ENCODE measurements around the gene TBX6. TPM values are rescaled to one million over a fixed set of nuclear protein-coding genes. Genes with fewer than 3 reads are reported as not detected.

Gene TBX6
- total RNA-seq, 2 donors from 2014 or later: 3.0 to 6.3 TPM

DNA sequence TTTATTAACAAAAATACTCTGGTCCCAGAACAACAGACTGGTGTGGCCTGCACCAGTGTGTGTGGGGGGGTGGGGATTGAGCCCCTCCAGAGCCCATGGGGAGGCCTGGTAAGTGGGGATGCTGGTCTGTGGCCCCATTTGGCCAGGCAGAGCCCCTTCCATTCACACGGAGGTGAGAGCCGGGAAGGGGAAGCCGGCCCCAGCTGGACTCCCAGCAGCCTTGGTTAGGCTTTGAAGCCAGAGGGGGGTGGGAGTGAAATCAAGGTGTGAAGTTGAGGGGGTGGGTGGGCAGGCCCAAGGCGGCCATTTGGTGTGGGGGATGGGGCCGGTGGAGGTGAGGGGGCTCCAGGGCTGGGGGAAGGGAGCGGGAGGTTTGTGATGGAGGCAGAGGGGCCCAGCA, 5.9 kb downstream of the TBX6 start:
- H3K27me3 Mint-ChIP-seq (ENCODE audit: insufficient read depth): no peaks in the 10 kb centered on the region
- Histone ChIP-seq H3K9me3 (ENCODE audit: control insufficient read depth, low read length) (no peaks in the 10 kb centered on the region), H3K27me3 (ENCODE audit: control insufficient read depth, insufficient read depth, low read length, poor library complexity, severe bottlenecking) (no peaks in the 10 kb centered on the region), H3K9ac (ENCODE audit: extremely low read depth, low read length, poor library complexity, severe bottlenecking) (no peak overlapping the region), H3K36me3 (ENCODE audit: control insufficient read depth, insufficient read depth, low read length) (peaks cover 52% of the 10 kb centered on the region), H3K27ac (ENCODE audit: low read depth, low read length) (no peak overlapping the region), H3K4me1 (ENCODE audit: control insufficient read depth, insufficient read depth, low read length) (peaks cover 6% of the 10 kb centered on the region), H3K4me3 (ENCODE audit: low read length) (no peak overlapping the region)
- H3K27ac Mint-ChIP-seq: no peak overlapping the region
- H3K4me1 Mint-ChIP-seq: no peaks in the 10 kb centered on the region
- WGBS, 2 experiments (ENCODE audit: insufficient coverage in 1 of 2, insufficient read length in 1 of 2): 73 to 88% methylated on average over 3 to 6 of the region's 6 CpGs
- peaks cover 49% of the 10 kb centered on the region for H3K36me3 Mint-ChIP-seq (ENCODE audit: low read depth)
- TF ChIP-seq, protein P1, sequence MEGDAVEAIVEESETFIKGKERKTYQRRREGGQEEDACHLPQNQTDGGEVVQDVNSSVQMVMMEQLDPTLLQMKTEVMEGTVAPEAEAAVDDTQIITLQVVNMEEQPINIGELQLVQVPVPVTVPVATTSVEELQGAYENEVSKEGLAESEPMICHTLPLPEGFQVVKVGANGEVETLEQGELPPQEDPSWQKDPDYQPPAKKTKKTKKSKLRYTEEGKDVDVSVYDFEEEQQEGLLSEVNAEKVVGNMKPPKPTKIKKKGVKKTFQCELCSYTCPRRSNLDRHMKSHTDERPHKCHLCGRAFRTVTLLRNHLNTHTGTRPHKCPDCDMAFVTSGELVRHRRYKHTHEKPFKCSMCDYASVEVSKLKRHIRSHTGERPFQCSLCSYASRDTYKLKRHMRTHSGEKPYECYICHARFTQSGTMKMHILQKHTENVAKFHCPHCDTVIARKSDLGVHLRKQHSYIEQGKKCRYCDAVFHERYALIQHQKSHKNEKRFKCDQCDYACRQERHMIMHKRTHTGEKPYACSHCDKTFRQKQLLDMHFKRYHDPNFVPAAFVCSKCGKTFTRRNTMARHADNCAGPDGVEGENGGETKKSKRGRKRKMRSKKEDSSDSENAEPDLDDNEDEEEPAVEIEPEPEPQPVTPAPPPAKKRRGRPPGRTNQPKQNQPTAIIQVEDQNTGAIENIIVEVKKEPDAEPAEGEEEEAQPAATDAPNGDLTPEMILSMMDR (conservative IDR thresholded peaks at IDR 0.05): no peak
- H3K9me3 Mint-ChIP-seq: no peaks in the 10 kb centered on the region
- H3K4me3 Mint-ChIP-seq: no peak overlapping the region
- DNase-seq: peak; percentile 70

DNA sequence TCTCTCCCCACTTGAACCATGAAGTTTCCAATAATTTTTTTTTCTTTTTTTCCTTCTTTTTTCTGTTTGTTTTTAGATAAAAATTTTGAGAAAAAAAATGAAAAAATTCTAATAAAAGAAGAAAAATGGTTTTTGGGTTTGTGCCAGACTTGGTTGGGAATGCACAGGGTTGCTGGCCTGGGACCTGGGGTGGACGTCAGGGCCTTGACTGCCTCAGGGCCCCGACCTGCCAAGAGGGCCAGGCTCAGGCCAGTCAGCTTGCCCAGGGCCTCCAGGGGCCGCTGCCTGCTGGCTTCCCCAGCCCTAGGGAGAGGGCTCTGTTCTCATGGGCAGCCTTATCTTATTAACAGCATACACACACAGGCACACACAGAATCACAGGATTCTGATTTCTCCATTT, 6.5 kb downstream of the TBX6 start:
- Histone ChIP-seq H3K9me3 (ENCODE audit: control insufficient read depth, low read length) (no peaks in the 10 kb centered on the region), H3K27me3 (ENCODE audit: control insufficient read depth, insufficient read depth, low read length, poor library complexity, severe bottlenecking) (no peaks in the 10 kb centered on the region), H3K4me3 (ENCODE audit: low read length) (no peak overlapping the region), H3K36me3 (ENCODE audit: control insufficient read depth, insufficient read depth, low read length) (peaks cover 58% of the 10 kb centered on the region), H3K27ac (ENCODE audit: low read depth, low read length) (no peak overlapping the region), H3K4me1 (ENCODE audit: control insufficient read depth, insufficient read depth, low read length) (peaks cover 6% of the 10 kb centered on the region), H3K9ac (ENCODE audit: extremely low read depth, low read length, poor library complexity, severe bottlenecking) (no peak overlapping the region)
- WGBS, 2 experiments (ENCODE audit: insufficient coverage in 1 of 2, insufficient read length in 1 of 2): 88% methylated on average over 3 of the region's 3 CpGs; no CpG with 5 or more reads in 1 of the 2 experiments
- H3K27ac Mint-ChIP-seq: no peak overlapping the region
- no peak overlapping the region for H3K4me3 Mint-ChIP-seq
- H3K27me3 Mint-ChIP-seq (ENCODE audit: insufficient read depth): no peaks in the 10 kb centered on the region
- no peaks in the 10 kb centered on the region for H3K9me3 Mint-ChIP-seq
- no peaks in the 10 kb centered on the region for H3K4me1 Mint-ChIP-seq
- TF ChIP-seq, protein P1 (conservative IDR thresholded peaks at IDR 0.05): no peak
- no peak for DNase-seq
- peaks cover 52% of the 10 kb centered on the region for H3K36me3 Mint-ChIP-seq (ENCODE audit: low read depth)

DNA sequence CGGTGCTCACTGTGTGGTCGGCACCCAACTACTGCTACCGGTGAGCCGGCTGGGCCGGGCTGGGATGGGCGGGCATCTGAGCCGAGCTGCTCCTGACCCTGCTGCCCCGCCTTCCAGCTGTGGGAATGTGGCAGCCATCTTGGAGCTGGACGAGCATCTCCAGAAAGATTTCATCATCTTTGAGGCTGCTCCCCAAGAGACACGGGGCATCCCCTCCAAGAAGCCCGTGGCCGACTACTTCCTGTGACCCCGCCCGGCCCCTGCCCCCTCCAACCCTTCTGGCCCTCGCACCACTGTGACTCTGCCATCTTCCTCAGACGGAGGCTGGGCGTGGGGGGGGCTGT, 6.9 kb downstream of the TBX6 start:
- H3K27ac ChIP-seq (ENCODE audit: low read depth, low read length): no peak overlapping the region
- H3K36me3 ChIP-seq (ENCODE audit: control insufficient read depth, insufficient read depth, low read length): peaks cover 62% of the 10 kb centered on the region
- TF ChIP-seq, protein P1 (conservative IDR thresholded peaks at IDR 0.05): no peak
- Mint-ChIP-seq H3K27me3 (ENCODE audit: insufficient read depth) (no peaks in the 10 kb centered on the region), H3K4me3 (no peak overlapping the region), H3K9me3 (no peaks in the 10 kb centered on the region), H3K27ac (no peak overlapping the region), H3K4me1 (no peaks in the 10 kb centered on the region), H3K36me3 (ENCODE audit: low read depth) (peaks cover 55% of the 10 kb centered on the region)
- DNase-seq: no peak
- H3K27me3 ChIP-seq (ENCODE audit: control insufficient read depth, insufficient read depth, low read length, poor library complexity, severe bottlenecking): no peaks in the 10 kb centered on the region
- H3K9ac ChIP-seq (ENCODE audit: extremely low read depth, low read length, poor library complexity, severe bottlenecking): no peak overlapping the region
- peaks cover 6% of the 10 kb centered on the region for H3K4me1 ChIP-seq (ENCODE audit: control insufficient read depth, insufficient read depth, low read length)
- H3K9me3 ChIP-seq (ENCODE audit: control insufficient read depth, low read length): no peaks in the 10 kb centered on the region
- no peak overlapping the region for H3K4me3 ChIP-seq (ENCODE audit: low read length)
- WGBS, 2 experiments (ENCODE audit: insufficient coverage in 1 of 2, insufficient read length in 1 of 2): 91 to 94% methylated on average over 16 to 17 of the region's 17 CpGs

All from endodermal cell (in vitro differentiated cells).